Loucy (cell line): Measurements from ENCODE around the gene UFSP2.

ENCODE experiments used
- H2AFZ ChIP-seq: fragments of 200-600 bp; sonication (generic); 2 replicates; pipeline ENCODE4 v1.6.0; 2016; ENCODE audit warnings: antibody characterized with exemption, mild to moderate bottlenecking, low read length, moderate library complexity
- H3F3A ChIP-seq: fragments of 200-600 bp; 2 replicates; pipeline ENCODE4 v1.6.0; 2016; ENCODE audit warnings: antibody characterized with exemption, low read depth, mild to moderate bottlenecking
- H3K27me3 ChIP-seq: fragments of 200-600 bp; sonication (generic); 2 replicates; pipeline ENCODE4 v1.6.1; 2014; ENCODE audit warnings: low read length, mild to moderate bottlenecking; ENCODE audit not compliant: insufficient read depth, poor library complexity, severe bottlenecking
- H3K36me3 ChIP-seq: fragments of 200-600 bp; sonication (generic); 2 replicates; pipeline ENCODE4 v1.6.1; 2016; ENCODE audit warnings: low read length; ENCODE audit not compliant: insufficient read depth
- H3K4me1 ChIP-seq: fragments of 200-600 bp; sonication (generic); 2 replicates; pipeline ENCODE4 v1.5.1; 2014; ENCODE audit warnings: low read length, mild to moderate bottlenecking; ENCODE audit not compliant: insufficient read depth, poor library complexity, severe bottlenecking
- H3K4me2 ChIP-seq: fragments of 200-600 bp; sonication (generic); 2 replicates; pipeline ENCODE4 v1.6.0; 2014; ENCODE audit warnings: antibody characterized with exemption, low read length, low read depth, mild to moderate bottlenecking; ENCODE audit not compliant: poor library complexity, severe bottlenecking
- H3K4me3 ChIP-seq: fragments of 200-600 bp; sonication (generic); 2 replicates; pipeline ENCODE4 v1.5.1; 2014; ENCODE audit warnings: low read length, mild to moderate bottlenecking, mixed read lengths; ENCODE audit not compliant: poor library complexity, severe bottlenecking
- H3K79me2 ChIP-seq: fragments of 200-600 bp; sonication (generic); 2 replicates; pipeline ENCODE4 v1.6.1; 2014; ENCODE audit warnings: low read length; ENCODE audit not compliant: insufficient read depth
- H3K9ac ChIP-seq: fragments of 200-600 bp; sonication (generic); 2 replicates; pipeline ENCODE4 v1.6.0; 2014; ENCODE audit warnings: mild to moderate bottlenecking, low read depth, low read length, moderate library complexity; ENCODE audit not compliant: poor library complexity, severe bottlenecking
- H3K9me2 ChIP-seq: fragments of 200-600 bp; sonication (generic); replicated peaks from 2 replicates; pipeline ENCODE4 v1.6.1; 2016; ENCODE audit warnings: low read depth, low read length, mixed read lengths
- H3K9me3 ChIP-seq: fragments of 200-600 bp; sonication (generic); 2 replicates; pipeline ENCODE4 v1.6.1; 2014; ENCODE audit warnings: mild to moderate bottlenecking, antibody characterized with exemption, low read length, low read depth; ENCODE audit not compliant: insufficient read depth
- H4K20me1 ChIP-seq: fragments of 200-600 bp; sonication (generic); 2 replicates; pipeline ENCODE4 v1.6.0; 2014; ENCODE audit warnings: antibody characterized with exemption, low read length, mild to moderate bottlenecking; ENCODE audit not compliant: insufficient read depth, poor library complexity, severe bottlenecking
- CTCF ChIP-seq: fragments of 200-600 bp; sonication (generic); conservative IDR thresholded peaks from 2 replicates; pipeline ENCODE4 v1.5.1; 2014; ENCODE audit warnings: mild to moderate bottlenecking, antibody characterized with exemption, low read length
- EZH2phosphoT487 ChIP-seq: fragments of 200-600 bp; IDR thresholded peaks from 2 replicates; pipeline ENCODE4 v1.6.1; 2018; ENCODE audit warnings: antibody characterized with exemption, mild to moderate bottlenecking, moderate library complexity, borderline replicate concordance

The UFSP2 gene

DNA sequence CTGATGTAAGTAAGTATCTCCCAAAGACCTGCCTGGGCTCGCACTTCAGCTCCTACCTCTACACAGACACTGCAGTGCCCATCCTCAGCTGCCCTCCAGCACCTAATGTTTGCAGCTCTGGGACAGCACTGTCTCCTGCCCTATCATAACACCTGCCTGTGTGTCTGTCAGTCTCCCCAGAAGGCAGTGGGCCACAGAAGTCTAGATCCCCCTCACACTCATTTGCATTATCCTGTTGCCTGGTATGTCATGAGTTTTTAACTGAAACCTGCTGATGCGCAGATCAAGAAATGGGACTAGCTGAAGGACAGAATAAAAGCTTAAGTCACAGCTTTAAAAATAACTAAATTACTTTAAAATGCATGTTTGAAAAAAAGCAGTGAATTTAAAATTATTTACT is 73.0 kb downstream of the UFSP2 start:
- no peaks in the 10 kb centered on the region for H3K4me1 ChIP-seq
- no peak overlapping the region for H3K4me2 ChIP-seq

GRCh38 chr4:185352202-185352601 is 73.6 kb downstream of the UFSP2 start:
- H4K20me1 ChIP-seq = no peaks in the 10 kb centered on the region
- TF ChIP-seq EZH2phosphoT487 = no peak
- TF ChIP-seq CTCF = no peak
- no peaks in the 10 kb centered on the region for H3K79me2 ChIP-seq
- H3K9ac ChIP-seq = no peak overlapping the region
- H3K36me3 ChIP-seq = no peaks in the 10 kb centered on the region
- H3K4me1 ChIP-seq = no peaks in the 10 kb centered on the region
- no peaks in the 10 kb centered on the region for H3F3A ChIP-seq
- no peaks in the 10 kb centered on the region for H3K9me2 ChIP-seq
- H3K9me3 ChIP-seq = no peaks in the 10 kb centered on the region
- H3K27me3 ChIP-seq = no peaks in the 10 kb centered on the region
- no peak overlapping the region for H3K4me2 ChIP-seq
- no peak overlapping the region for H3K4me3 ChIP-seq
- H2AFZ ChIP-seq = no peak overlapping the region

More for the DNA sequence above, 73.0 kb downstream of the UFSP2 start:
- H3K4me3 ChIP-seq = no peak overlapping the region
- no peak overlapping the region for H3K9ac ChIP-seq
- H3F3A ChIP-seq = no peaks in the 10 kb centered on the region
- no peaks in the 10 kb centered on the region for H3K79me2 ChIP-seq
- H3K9me2 ChIP-seq = no peaks in the 10 kb centered on the region
- no peaks in the 10 kb centered on the region for H4K20me1 ChIP-seq
- no peaks in the 10 kb centered on the region for H3K36me3 ChIP-seq
- no peaks in the 10 kb centered on the region for H3K27me3 ChIP-seq
- TF ChIP-seq EZH2phosphoT487 (no peak), CTCF (no peak)
- H2AFZ ChIP-seq = no peak overlapping the region
- H3K9me3 ChIP-seq = no peaks in the 10 kb centered on the region

DNA sequence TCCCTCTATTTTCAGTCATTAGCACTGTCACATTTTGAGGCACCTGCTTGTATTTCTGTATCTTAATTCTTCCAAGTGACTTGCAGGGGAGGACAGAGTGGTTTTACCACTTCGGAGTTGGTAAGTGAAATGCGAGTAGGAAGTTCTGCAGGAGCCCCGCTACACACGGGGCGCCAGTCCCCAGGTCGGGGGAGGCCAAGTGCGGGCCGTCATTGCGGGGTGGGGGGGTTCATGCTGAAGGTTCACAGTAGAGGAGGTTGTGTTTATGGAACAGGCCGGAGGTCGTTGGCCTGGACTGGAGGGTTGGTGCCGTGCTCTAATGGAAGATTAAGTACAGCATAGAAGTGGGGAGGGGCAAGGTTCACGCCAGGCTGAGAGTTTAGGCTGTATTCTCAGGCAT is 74.1 kb downstream of the UFSP2 start:
- no peak overlapping the region for H2AFZ ChIP-seq
- no peak for TF ChIP-seq EZH2phosphoT487
- TF ChIP-seq CTCF = no peak
- H3K79me2 ChIP-seq = no peaks in the 10 kb centered on the region
- H3K4me2 ChIP-seq = no peak overlapping the region
- H3K4me1 ChIP-seq = no peaks in the 10 kb centered on the region
- no peaks in the 10 kb centered on the region for H4K20me1 ChIP-seq
- no peaks in the 10 kb centered on the region for H3K9me3 ChIP-seq
- H3K4me3 ChIP-seq = no peak overlapping the region
- no peaks in the 10 kb centered on the region for H3K36me3 ChIP-seq
- H3F3A ChIP-seq = no peaks in the 10 kb centered on the region
- no peaks in the 10 kb centered on the region for H3K9me2 ChIP-seq
- H3K9ac ChIP-seq = no peak overlapping the region
- no peaks in the 10 kb centered on the region for H3K27me3 ChIP-seq
